Neuronal stem cell (in vitro differentiated cells): Measurements from ENCODE around the gene TIMP2.

Experiments
- DNase-seq: peaks from one replicate; pipeline ENCODE4 v3.0.0-alpha.2; 2013; ENCODE audit warnings: low spot score
- H2AFZ ChIP-seq: one replicate; pipeline ENCODE4 v1.6.1; 2013; ENCODE audit warnings: mild to moderate bottlenecking, low read length, inconsistent platforms
- H2AK5ac ChIP-seq: 2 replicates; pipeline ENCODE4 v1.6.1; 2013; ENCODE audit warnings: low read depth, mild to moderate bottlenecking, inconsistent platforms, low read length, moderate library complexity, mixed read lengths
- H2BK120ac ChIP-seq: 2 replicates; pipeline ENCODE4 v1.6.1; 2013; ENCODE audit warnings: low read depth, mild to moderate bottlenecking, inconsistent platforms, low read length, moderate library complexity, mixed read lengths
- H2BK12ac ChIP-seq: one replicate; pipeline ENCODE4 v1.6.1; 2013; ENCODE audit warnings: low read length, inconsistent platforms
- H2BK15ac ChIP-seq: 2 replicates; pipeline ENCODE4 v1.6.1; 2013; ENCODE audit warnings: mild to moderate bottlenecking, low read length, inconsistent platforms, mixed read lengths
- H2BK5ac ChIP-seq: one replicate; pipeline ENCODE4 v1.6.1; 2013; ENCODE audit warnings: inconsistent platforms, mild to moderate bottlenecking, low read length, moderate library complexity
- H3K14ac ChIP-seq: one replicate; pipeline ENCODE4 v1.6.1; 2013; ENCODE audit warnings: low read length, inconsistent platforms
- H3K18ac ChIP-seq: 2 replicates; pipeline ENCODE4 v1.6.1; 2013; ENCODE audit warnings: low read length, inconsistent platforms
- H3K23ac ChIP-seq: 2 replicates; pipeline ENCODE4 v1.6.1; 2013; ENCODE audit warnings: low read depth, mild to moderate bottlenecking, mixed read lengths, low read length, inconsistent platforms; ENCODE audit not compliant: poor library complexity
- H3K27ac ChIP-seq: replicated peaks from 3 replicates; pipeline ENCODE4 v1.5.1; 2013; ENCODE audit warnings: low read length, inconsistent platforms
- H3K27me3 ChIP-seq, 3 experiments: 2 replicates each; pipeline ENCODE4 v1.6.1; 2013; ENCODE audit warnings: low read length in 3 of 3, mild to moderate bottlenecking in 2 of 3, inconsistent platforms in 1 of 3, low read depth in 1 of 3, mixed read lengths in 1 of 3, moderate library complexity in 1 of 3; ENCODE audit not compliant: control insufficient read depth in 3 of 3, insufficient read depth in 3 of 3
- H3K36me3 ChIP-seq, 2 donors: replicated peaks in 1 of 2; 2 replicates each; pipeline ENCODE4 v1.6.1; 2013; ENCODE audit warnings: low read length in 2 of 2; ENCODE audit not compliant: control insufficient read depth in 2 of 2, insufficient read depth in 2 of 2
- H3K4ac ChIP-seq: 2 replicates; pipeline ENCODE4 v1.6.1; 2013; ENCODE audit warnings: inconsistent platforms, mild to moderate bottlenecking, low read length, moderate library complexity
- H3K4me1 ChIP-seq, 2 donors: 1 replicate in 1 of 2; 2 replicates in 1 of 2; pipeline ENCODE4 v1.6.1; 2013; ENCODE audit warnings: low read length in 2 of 2, low read depth in 1 of 2; ENCODE audit not compliant: control insufficient read depth in 2 of 2, insufficient read depth in 1 of 2
- H3K4me2 ChIP-seq: one replicate; pipeline ENCODE4 v1.6.1; 2013; ENCODE audit warnings: mild to moderate bottlenecking, low read length, inconsistent platforms; ENCODE audit not compliant: insufficient read depth, poor library complexity, severe bottlenecking
- H3K4me3 ChIP-seq, 2 donors: 2 replicates each; pipeline ENCODE4 v1.5.1; 2013; ENCODE audit warnings: low read length in 2 of 2, mild to moderate bottlenecking in 2 of 2, inconsistent platforms in 1 of 2, moderate library complexity in 1 of 2
- H3K79me1 ChIP-seq: one replicate; pipeline ENCODE4 v1.6.1; 2013; ENCODE audit warnings: low read depth, mild to moderate bottlenecking, inconsistent platforms, low read length, moderate library complexity
- H3K9ac ChIP-seq: one replicate; pipeline ENCODE4 v1.6.1; 2013; ENCODE audit warnings: mild to moderate bottlenecking, low read depth, low read length, inconsistent platforms; ENCODE audit not compliant: poor library complexity
- H3K9me3 ChIP-seq, 2 donors: replicated peaks in 1 of 2; 2 replicates each; pipeline versions ENCODE3 to v1.6.1; 2013; ENCODE audit warnings: low read length in 2 of 2, mild to moderate bottlenecking in 2 of 2, inconsistent platforms in 1 of 2, low read depth in 1 of 2, mixed read lengths in 1 of 2, moderate library complexity in 1 of 2; ENCODE audit not compliant: control insufficient read depth in 2 of 2, insufficient read depth in 1 of 2
- H4K8ac ChIP-seq: one replicate; pipeline ENCODE4 v1.6.1; 2013; ENCODE audit warnings: low read depth, mild to moderate bottlenecking, inconsistent platforms, low read length, moderate library complexity
- H4K91ac ChIP-seq: one replicate; pipeline ENCODE4 v1.6.1; 2013; ENCODE audit warnings: low read length, low read depth, mild to moderate bottlenecking, inconsistent platforms; ENCODE audit not compliant: poor library complexity
- whole genome bisulfite sequencing, 2 donors: extraction: QIAGEN DNeasy Blood & Tissue Kit; methylation state at CpG; one replicate each; pipeline ENCODE4 v1.1.7; 2013; ENCODE audit warnings: missing lambda C conversion rate in 2 of 2, mixed read lengths in 1 of 2; ENCODE audit not compliant: insufficient read length in 2 of 2, insufficient replicate concordance in 1 of 2; ENCODE audit errors: extremely low coverage in 2 of 2; 5-methylcytosine and 5-hydroxymethylcytosine counted together

Gene TIMP2

DNA sequence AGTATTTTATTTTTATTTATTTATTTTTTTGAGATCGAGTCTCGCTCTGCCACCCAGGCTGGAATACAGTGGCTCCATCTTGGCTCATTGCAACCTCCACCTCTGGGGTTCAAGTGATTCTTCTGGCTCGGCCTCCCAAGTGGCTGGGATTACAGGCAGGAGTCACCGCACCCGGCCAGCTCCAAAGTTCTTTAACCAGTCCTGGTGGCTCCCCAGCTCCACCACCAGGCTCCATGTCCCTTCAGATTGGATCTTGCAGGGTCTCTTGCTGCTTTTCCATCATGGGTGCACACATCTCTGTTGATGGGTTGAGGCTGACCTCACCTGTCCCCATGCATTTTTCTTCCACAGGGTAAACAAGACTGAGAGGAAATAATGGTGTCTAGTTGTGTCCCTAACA lies 76.2 kb downstream of the TIMP2 start:
- Histone ChIP-seq H2BK5ac (no peak overlapping the region), H3K4me1 (no peaks in the 10 kb centered on the region), H2BK15ac (no peak overlapping the region), H3K36me3 (peaks cover 3 to 7% of the 10 kb centered on the region in 2 donors), H3K4me3 (no peak overlapping the region), H2BK120ac (no peak overlapping the region), H3K27ac (no peak overlapping the region), H3K79me1 (peaks cover 1% of the 10 kb centered on the region), H2AK5ac (no peak overlapping the region), H3K4ac (no peak overlapping the region), H3K18ac (no peak overlapping the region), H2AFZ (no peak overlapping the region), H4K91ac (no peak overlapping the region), H3K27me3 (no peaks in the 10 kb centered on the region), H4K8ac (no peak overlapping the region), H3K14ac (no peak overlapping the region), H3K9ac (no peak overlapping the region), H2BK12ac (no peak overlapping the region), H3K4me2 (no peak overlapping the region), H3K9me3 (no peaks in the 10 kb centered on the region), H3K23ac (no peak overlapping the region)
- DNase-seq, result no peak
- no CpG with 5 or more reads among the region's 5 CpGs for WGBS, 2 donors

DNA sequence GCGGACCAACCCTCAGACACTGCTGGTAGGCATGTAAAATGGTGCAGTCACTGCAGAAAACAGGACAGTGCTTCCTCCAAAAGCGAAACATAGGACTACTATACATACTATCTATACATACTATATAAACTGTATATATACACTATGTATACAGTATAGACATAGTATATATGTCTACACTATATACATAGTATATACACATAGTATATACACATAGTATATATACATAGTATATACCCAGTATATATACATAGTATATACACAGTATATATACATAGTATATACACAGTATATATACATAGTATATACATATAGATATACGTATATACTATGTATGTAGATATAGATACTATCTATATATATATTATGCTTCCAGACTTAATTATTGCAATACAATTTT lies 78.1 kb downstream of the TIMP2 start:
- Histone ChIP-seq H3K36me3 (no peaks in the 10 kb centered on the region), H2BK5ac (no peak overlapping the region), H3K79me1 (no peaks in the 10 kb centered on the region), H2BK12ac (no peak overlapping the region), H3K4me1 (no peaks in the 10 kb centered on the region), H3K9me3 (no peaks in the 10 kb centered on the region), H2AK5ac (no peak overlapping the region), H2AFZ (no peak overlapping the region), H3K4ac (no peak overlapping the region), H3K4me3 (no peak overlapping the region), H3K18ac (no peak overlapping the region), H2BK15ac (no peak overlapping the region), H3K23ac (no peak overlapping the region), H3K14ac (no peak overlapping the region), H2BK120ac (no peak overlapping the region), H4K8ac (no peak overlapping the region), H3K4me2 (no peak overlapping the region), H4K91ac (no peak overlapping the region), H3K27me3 (no peaks in the 10 kb centered on the region), H3K9ac (no peak overlapping the region), H3K27ac (no peak overlapping the region)
- no CpG with 5 or more reads among the region's 3 CpGs for WGBS, 2 donors
- DNase-seq, result no peak

DNA sequence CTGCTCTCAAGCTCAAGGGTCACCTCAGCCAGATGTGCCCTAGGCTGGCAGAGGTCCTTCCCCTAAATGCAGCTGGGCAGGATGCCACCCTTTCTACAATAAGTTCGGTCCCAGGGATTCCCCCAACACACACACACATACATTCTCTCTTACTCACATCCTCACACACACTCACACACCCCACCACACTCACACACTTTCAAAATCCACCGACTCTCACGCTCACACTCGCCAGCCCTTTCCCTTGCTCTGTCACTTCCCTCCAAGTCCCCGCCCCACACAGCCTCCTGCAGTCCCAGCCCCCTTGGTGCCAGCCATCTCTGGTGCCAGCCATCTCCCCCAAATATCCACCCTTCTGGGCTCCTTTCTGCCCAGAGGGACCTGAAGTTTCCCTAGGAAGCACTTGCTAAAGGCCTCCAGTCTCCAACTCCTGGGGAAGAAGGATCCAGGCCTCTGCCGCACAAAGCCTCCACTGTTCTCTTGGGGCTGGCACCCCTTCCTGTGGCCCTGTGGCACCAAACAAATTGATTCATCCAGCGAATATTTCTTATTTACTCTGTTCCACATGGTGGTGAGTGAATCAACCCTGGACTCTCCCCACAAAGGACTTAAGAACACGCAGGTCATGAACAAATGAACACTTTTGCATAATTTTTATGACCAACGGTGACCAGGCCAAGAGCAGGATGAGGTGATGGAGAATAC lies 80.7 kb downstream of the TIMP2 start:
- H2BK5ac ChIP-seq, result no peak overlapping the region
- H3K4me3 ChIP-seq, result no peak overlapping the region
- no peak overlapping the region for H3K4ac ChIP-seq
- DNase-seq, result no peak
- no peak overlapping the region for H2BK15ac ChIP-seq
- no peak overlapping the region for H2BK12ac ChIP-seq
- no peaks in the 10 kb centered on the region for H3K27me3 ChIP-seq
- WGBS, 2 donors, result 100% methylated on average over 3 of the region's 9 CpGs
- no peak overlapping the region for H4K8ac ChIP-seq
- no peak overlapping the region for H3K27ac ChIP-seq
- peaks cover 5% of the 10 kb centered on the region for H3K79me1 ChIP-seq
- no peak overlapping the region for H3K9ac ChIP-seq
- no peak overlapping the region for H2AFZ ChIP-seq
- peaks cover 4 to 5% of the 10 kb centered on the region in 2 donors for H3K4me1 ChIP-seq
- H3K23ac ChIP-seq, result peak overlapping the region; percentile 73
- no peaks in the 10 kb centered on the region for H3K9me3 ChIP-seq
- no peak overlapping the region for H2BK120ac ChIP-seq
- no peak overlapping the region for H2AK5ac ChIP-seq
- no peak overlapping the region for H3K18ac ChIP-seq
- H4K91ac ChIP-seq, result no peak overlapping the region
- H3K14ac ChIP-seq, result no peak overlapping the region
- no peak overlapping the region for H3K4me2 ChIP-seq
- H3K36me3 ChIP-seq, result no peaks in the 10 kb centered on the region

DNA sequence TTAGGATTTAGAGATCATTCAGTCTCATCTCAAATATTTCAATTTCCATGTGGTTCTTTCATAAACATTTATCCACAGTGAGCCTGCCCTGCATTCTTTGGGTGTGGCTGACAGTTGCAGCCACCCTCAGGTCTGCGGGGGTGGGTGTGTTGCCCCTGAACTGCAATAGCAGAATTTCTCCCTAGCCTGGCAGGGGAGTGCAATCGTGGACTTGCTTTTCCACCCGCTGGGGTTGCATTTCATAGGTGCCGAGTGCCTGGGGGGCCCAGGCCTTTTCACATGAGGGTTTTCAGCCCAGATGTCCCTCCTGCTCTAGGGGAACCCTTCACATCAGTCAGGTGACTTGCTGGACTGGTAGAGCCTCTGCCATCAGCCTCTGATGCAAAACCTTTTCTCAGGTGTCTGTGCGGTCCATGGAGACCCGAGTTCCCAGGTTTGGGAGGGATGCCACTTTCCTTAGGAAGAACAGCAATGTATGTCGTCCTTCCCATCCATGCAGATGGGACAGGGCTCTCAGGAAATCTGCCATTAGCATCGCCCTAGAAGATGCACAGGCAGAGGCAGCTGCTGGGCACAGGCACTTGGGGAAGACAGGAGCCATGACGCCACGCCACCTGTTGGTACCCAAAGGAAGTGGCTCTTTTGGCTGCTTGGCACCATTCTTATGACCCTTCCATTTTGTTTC lies 82.2 kb downstream of the TIMP2 start:
- Histone ChIP-seq H3K4ac (peak overlapping the region; percentile 24), H3K4me3 (no peak overlapping the region), H3K23ac (no peak overlapping the region), H3K27ac (no peak overlapping the region), H4K8ac (no peak overlapping the region), H3K79me1 (peaks cover 7% of the 10 kb centered on the region), H3K36me3 (peaks cover 0 to 4% of the 10 kb centered on the region in 2 donors), H3K4me1 (peaks cover 4 to 11% of the 10 kb centered on the region in 2 donors), H4K91ac (no peak overlapping the region), H3K9me3 (no peaks in the 10 kb centered on the region), H2BK12ac (no peak overlapping the region), H3K14ac (no peak overlapping the region), H3K9ac (no peak overlapping the region), H2AFZ (no peak overlapping the region), H3K27me3 (no peaks in the 10 kb centered on the region), H2BK15ac (no peak overlapping the region), H2AK5ac (no peak overlapping the region), H3K4me2 (no peak overlapping the region), H2BK5ac (no peak overlapping the region), H2BK120ac (no peak overlapping the region), H3K18ac (no peak overlapping the region)
- no CpG with 5 or more reads among the region's 10 CpGs for WGBS, 2 donors
- DNase-seq, result no peak
